ENCODE results near the gene TJP3.

GRCh38 chr19:3697671-3698385 lies 10.4 kb upstream of the TJP3 start:
- TF ChIP-seq TAF1 (IDR thresholded peaks at IDR 0.05; ENCODE audit: borderline replicate concordance, low read depth, low read length) (no peak), POLR2A (IDR thresholded peaks at IDR 0.05; ENCODE audit: low read depth, low read length) (no peak)

Data from GM12892 (cell line).